GM21447 (cell line): ENCODE measurements around the gene RPS6KA2.

Experiments used
- ATAC-seq: cut with Tn5 transposase; IDR thresholded peaks from one replicate; pipeline ENCODE4 v1.9.1; 2021; ENCODE audit not compliant: unreplicated experiment

RPS6KA2 gene

GRCh38 chr6:166459272-166459671, 167.8 kb downstream of the RPS6KA2 start:
- no peak for ATAC-seq

- ATAC-seq = no peak
These were observed 170.5 kb downstream of the RPS6KA2 start for GRCh38 chr6:166456395-166457156.

DNA sequence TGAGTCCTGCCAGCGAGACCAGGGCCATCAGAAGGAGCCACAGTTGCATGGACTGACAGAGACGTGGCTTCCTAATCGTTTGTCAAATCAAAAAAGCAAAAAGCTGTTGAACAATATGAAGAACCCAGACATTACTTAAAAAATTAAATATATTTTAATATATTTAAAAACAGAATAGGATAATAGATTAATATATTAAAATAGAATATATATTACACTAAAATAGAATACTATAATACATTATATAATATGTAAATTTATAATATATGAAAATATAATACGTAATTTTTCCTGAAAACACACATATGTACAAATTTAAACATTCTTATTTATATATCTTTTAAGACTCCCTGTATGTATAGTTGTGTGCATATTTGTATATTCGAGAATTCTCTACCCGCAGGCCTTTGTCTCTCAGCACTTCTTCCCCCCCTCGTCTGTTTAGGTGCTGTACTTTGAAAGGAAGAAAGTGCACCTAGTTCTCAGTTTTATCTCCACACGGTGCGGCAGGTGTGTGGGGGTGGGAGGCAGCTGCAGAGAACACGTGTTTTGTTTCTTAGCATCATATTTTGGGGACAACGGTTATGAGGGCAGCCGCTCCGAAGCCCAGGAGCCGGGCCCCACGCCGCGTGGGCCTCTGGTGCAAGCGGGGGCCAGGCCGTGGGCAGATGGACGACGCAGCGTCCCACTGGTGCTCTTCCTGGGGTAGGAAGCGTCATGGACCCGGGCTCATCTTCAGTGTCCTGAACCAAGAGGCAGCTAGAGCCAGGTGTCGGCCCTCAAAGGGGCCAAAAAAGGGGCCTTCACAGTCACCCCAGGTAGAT, 172.1 kb downstream of the RPS6KA2 start:
- ATAC-seq = no peak

GRCh38 chr6:166453651-166454050, 173.4 kb downstream of the RPS6KA2 start:
- ATAC-seq = no peak

- ATAC-seq = no peak
These were observed 176.7 kb downstream of the RPS6KA2 start for GRCh38 chr6:166450167-166450873.

DNA sequence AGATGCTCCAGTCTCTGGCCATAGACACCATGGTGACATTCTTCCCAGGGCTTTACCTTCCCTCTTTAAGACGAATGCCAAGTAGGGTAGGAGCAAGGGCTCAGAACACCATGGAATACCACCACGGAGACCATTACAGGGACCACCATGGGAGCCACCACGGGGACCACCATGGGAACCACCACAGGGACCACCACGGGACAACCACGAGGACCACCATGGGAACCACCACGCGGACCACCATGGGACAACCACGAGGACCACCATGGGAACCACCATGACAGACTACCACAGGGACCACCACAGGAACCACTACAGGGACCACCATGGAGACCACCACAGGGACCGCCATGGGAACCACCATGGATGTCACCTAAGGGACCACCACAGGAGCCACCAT, 177.4 kb downstream of the RPS6KA2 start:
- no peak for ATAC-seq

- no peak for ATAC-seq
These were observed 178.0 kb downstream of the RPS6KA2 start for GRCh38 chr6:166449036-166449435.

DNA sequence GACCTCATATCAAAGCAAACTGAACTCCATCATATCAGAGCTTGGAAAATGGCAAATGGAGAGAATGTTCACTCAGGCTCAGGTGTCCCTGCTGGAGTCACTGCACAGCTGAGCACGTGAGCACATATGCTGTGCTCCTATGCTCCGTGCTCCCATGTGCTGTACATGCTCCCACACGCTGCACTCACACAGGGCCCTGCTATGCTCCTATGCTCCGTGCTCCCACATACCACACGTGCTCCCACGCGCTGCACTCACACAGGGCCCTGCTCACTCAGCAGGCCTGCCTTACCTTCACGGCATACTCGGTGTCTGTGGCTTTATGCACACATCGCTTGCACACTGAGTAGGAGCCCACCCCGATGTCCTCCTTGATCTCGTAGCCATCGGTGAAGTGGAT, 178.6 kb downstream of the RPS6KA2 start:
- no peak for ATAC-seq

DNA sequence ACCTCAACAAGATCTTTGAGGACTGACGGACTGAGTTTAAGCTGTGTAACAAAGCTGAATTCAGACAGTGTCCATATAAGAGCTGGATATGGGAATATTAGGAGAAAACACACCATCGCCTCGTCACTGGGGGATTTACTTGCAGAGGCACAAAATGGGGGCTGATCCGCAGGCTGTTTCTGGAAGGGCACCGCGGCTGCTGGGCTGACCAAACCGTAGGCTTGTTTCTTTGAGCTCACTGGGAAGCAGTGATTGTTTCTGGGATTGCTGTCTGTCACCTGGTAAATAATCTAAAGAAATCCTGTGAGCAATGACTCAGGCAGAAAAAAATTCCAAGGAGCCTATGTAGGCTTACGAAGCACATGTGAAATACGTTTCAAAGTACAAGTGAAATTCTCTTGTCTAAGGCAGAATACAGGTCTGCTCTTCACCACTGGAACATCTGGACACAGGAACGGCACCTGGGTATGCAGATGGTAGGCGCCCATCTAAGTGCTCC, 180.4 kb downstream of the RPS6KA2 start:
- ATAC-seq = no peak

DNA sequence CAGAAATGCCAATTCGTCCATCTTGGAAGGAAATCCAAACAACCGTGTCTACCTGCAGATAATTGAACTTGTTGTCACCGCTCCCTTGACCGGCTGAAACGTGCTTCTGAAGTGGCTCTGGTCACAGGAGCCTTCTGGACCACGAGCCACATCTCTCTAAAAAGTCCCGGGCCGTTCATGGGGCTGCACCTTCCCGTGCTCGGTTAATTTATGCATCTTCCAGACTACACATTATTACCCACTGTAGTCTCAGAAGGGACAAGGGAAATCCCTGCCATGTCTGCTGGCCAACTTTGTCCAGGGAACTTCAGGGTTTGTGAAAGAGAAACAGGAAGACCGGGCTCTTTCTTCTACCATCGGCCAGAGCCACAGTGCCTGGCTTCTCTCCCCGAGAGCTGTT, 180.9 kb downstream of the RPS6KA2 start:
- ATAC-seq = no peak

DNA sequence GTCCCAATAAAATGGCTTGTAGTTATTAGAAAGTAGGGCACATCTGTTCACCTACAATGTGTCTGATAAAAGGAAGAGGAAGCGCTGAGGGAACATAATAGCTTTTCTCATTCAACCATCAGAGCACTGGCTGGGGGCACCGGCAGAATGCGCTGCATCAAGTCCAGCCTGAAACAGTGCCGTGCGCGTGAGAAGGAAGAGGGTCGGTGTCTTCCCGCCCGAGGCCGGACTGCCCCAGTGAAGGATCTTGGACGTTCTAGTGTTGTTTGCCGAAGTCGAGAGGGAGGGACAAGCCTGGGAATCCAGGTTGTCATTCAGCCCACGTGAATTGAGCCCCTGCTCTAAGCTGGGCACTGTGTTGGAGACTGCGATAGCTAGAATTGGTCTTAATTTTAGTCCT, 182.6 kb downstream of the RPS6KA2 start:
- no peak for ATAC-seq

DNA sequence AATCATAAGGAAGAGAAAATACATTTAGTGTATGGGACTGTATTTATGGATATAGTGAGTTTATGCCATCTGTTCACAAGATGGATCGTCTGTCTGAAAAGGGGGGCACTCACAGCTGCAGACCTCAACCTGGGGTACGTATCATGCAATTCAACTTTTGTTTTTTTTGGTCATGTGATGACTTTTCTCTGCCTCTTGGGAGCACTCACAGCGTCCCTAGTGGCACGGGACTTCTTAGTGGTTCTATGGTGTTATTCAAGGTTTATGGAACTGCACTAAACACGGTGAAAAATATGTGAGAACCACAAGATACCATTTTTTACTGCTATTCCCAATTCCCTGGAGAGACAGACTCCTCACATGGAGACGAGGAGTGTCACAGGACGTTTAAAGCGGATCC, 183.9 kb downstream of the RPS6KA2 start:
- ATAC-seq = no peak

DNA sequence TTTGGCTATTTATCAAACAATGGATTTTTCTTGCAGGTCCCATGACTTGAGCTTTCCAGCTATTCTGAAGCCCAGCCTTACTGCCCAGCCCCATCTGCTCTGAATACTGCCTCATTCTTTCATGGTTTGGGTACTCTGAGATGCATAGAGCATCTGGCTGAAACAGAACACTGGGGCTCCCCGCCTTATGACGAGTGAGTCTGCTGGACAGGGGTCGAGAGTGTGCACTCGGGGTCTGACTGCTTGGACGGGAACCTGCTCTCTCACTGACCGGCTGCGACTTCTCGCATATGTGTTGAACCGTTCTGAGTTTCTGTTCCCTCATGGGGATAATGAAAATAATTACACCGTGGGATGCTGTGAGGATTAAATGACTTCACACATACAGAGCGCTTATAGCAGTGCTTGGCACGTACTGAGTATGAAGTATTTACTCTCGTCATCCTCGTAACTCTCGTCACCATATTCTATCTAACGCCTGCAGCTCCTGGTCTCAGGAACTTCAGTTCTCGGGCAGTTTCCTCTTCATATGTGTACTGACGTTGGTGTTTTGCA, 184.8 kb downstream of the RPS6KA2 start:
- ATAC-seq = no peak

DNA sequence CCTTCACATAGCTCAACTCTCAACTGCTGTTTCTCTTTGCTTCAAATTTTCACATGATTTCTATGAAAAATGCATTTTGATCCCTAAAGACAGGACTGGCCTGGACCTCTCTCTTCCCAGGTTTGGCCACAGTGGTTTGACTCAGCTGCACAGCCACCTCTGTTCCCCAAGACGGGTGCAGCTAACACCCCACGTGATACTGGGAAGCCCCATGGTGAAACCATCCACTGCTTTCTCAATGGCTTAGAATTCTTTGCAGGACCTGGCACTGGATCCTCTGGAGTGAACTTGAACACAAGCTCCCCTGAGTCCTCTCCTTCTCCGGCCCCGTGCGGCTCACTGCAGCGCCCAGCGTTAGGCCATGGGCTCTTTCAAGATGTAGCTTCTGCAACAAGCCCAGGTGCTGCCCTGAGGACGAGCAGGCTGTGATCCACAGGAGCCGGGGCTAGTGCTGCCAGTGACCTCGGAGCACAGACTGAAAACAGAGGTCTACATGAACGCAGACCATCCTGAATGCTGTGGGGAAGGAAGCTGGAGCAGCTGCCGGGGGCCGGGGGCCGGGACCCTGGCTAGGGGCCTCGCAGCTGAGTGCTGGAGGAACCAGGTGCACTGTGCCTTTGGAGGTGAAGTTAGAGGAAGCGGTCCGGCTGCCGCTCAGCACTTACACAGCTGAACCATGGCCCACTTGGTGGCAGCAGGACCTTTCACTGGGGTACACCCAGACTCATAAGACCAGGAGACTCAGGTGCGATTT, 185.5 kb downstream of the RPS6KA2 start:
- no peak for ATAC-seq

DNA sequence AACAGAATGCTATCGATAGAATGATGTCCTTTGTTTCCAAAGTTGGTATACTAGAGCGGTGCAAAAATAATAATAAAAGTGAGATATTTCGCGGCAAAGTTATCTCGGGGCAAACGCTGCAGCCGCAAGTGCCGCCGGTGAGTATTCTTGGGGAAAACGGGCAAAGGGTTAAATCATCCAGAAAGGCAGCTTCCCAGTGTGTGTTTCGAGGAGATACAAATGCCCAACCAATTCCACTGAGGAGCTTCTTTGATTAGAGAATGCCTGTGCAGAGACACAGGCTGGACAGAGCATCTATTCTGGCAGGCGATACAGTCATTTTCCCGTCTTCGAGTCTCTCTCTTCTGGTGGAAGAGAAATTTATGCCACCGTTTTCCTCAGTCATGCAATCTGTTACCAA, 186.3 kb downstream of the RPS6KA2 start:
- no peak for ATAC-seq

GRCh38 chr6:166440106-166440505, 186.9 kb downstream of the RPS6KA2 start:
- no peak for ATAC-seq

- ATAC-seq = no peak
These were observed 187.5 kb downstream of the RPS6KA2 start for GRCh38 chr6:166439366-166440091.

- no peak for ATAC-seq
These were observed 188.7 kb downstream of the RPS6KA2 start for GRCh38 chr6:166438211-166438861.

DNA sequence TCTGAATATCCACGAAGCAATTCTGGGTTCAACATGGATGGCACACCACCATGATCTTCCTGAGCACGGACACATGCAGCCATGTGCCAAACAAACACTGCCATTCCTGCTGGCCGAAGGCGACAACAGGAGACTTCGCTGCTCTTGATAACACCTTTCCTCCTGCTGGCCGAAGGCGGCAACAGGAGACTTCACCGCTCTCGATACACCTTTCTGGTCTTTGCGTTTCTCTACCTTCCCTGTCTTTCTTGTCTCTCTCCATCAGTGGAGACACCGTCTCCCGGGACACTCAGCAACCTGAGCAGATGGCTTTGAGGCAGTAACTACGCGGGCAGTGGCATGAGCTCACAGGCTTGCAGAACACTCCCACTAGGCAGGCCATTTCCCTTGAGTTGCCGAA, 189.4 kb downstream of the RPS6KA2 start:
- ATAC-seq = no peak
